Measurements from ENCODE around the gene GALNT4.

DNA sequence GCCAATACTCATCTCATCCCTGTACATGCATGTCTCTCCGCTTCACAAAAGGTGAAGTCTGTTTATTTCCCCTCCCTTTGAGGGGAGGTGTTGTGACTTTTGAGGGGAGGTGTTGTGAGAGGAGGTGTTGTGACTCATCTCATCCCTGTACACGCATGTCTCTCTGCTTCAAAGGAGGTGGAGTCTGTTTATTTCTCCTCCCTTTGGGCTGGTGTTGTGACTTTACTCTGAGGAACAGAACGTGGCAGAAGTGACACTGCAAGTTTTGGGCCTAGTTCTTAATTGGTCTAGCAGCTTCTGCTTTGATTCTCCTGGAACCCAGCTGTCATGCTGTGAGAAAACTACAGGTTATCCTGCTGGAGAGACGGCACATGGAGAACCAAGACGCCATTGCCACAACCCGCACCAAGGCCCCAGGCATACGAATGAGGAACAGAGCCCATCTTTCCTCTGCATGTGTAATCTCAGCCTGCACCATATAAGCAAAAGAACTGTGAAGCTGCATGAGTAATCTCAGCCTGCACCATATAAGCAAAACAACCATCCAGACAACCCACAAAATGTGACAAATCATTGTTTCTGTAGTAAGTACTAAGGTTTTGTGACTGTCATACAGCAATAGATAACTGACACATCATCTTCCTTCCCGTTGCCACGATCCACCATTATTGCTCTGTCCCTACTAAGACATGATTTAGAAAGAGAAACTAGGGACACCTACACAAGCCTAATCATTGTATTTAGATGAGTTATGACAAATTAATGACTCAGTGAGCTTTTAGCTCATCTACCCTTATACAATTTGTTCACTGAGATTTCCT, 30.0 kb downstream of the GALNT4 start:
- TF ChIP-seq, protein P1, sequence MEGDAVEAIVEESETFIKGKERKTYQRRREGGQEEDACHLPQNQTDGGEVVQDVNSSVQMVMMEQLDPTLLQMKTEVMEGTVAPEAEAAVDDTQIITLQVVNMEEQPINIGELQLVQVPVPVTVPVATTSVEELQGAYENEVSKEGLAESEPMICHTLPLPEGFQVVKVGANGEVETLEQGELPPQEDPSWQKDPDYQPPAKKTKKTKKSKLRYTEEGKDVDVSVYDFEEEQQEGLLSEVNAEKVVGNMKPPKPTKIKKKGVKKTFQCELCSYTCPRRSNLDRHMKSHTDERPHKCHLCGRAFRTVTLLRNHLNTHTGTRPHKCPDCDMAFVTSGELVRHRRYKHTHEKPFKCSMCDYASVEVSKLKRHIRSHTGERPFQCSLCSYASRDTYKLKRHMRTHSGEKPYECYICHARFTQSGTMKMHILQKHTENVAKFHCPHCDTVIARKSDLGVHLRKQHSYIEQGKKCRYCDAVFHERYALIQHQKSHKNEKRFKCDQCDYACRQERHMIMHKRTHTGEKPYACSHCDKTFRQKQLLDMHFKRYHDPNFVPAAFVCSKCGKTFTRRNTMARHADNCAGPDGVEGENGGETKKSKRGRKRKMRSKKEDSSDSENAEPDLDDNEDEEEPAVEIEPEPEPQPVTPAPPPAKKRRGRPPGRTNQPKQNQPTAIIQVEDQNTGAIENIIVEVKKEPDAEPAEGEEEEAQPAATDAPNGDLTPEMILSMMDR (IDR thresholded peaks at IDR 0.05 in 2 of 3, conservative IDR thresholded peaks at IDR 0.05 in 1 of 3; ENCODE audit: control insufficient read depth in 2 of 3, extremely low read depth in 1 of 3, insufficient read depth in 1 of 3, low read depth in 3 of 3, low read length in 3 of 3) = no peak
- TF ChIP-seq GABPA (IDR thresholded peaks at IDR 0.05; ENCODE audit: low read depth) (no peak), EP300 (IDR thresholded peaks at IDR 0.05; ENCODE audit: borderline replicate concordance in 1 of 2, control insufficient read depth in 1 of 2, low read depth in 2 of 2, low read length in 2 of 2) (no peak), MTA3 (IDR thresholded peaks at IDR 0.05; ENCODE audit: borderline replicate concordance, low read length) (no peak), BHLHE40 (IDR thresholded peaks at IDR 0.05; ENCODE audit: borderline replicate concordance in 1 of 2, low read depth in 2 of 2, low read length in 1 of 2) (no peak), POLR2A (IDR thresholded peaks at IDR 0.05; ENCODE audit: low read depth, low read length) (no peak), ASH2L (IDR thresholded peaks at IDR 0.05; ENCODE audit: borderline replicate concordance, low read depth) (no peak), SUZ12 (IDR thresholded peaks at IDR 0.05; ENCODE audit: unreplicated experiment) (no peak), NRF1 (conservative IDR thresholded peaks at IDR 0.05; ENCODE audit: low read depth, low read length) (no peak), KDM1A (IDR thresholded peaks at IDR 0.05; ENCODE audit: borderline replicate concordance) (no peak), BMI1 (IDR thresholded peaks at IDR 0.05; ENCODE audit: borderline replicate concordance) (no peak), RAD21 (IDR thresholded peaks at IDR 0.05; ENCODE audit: insufficient read depth, low read depth, low read length) (no peak)
- TF ChIP-seq, protein P2, sequence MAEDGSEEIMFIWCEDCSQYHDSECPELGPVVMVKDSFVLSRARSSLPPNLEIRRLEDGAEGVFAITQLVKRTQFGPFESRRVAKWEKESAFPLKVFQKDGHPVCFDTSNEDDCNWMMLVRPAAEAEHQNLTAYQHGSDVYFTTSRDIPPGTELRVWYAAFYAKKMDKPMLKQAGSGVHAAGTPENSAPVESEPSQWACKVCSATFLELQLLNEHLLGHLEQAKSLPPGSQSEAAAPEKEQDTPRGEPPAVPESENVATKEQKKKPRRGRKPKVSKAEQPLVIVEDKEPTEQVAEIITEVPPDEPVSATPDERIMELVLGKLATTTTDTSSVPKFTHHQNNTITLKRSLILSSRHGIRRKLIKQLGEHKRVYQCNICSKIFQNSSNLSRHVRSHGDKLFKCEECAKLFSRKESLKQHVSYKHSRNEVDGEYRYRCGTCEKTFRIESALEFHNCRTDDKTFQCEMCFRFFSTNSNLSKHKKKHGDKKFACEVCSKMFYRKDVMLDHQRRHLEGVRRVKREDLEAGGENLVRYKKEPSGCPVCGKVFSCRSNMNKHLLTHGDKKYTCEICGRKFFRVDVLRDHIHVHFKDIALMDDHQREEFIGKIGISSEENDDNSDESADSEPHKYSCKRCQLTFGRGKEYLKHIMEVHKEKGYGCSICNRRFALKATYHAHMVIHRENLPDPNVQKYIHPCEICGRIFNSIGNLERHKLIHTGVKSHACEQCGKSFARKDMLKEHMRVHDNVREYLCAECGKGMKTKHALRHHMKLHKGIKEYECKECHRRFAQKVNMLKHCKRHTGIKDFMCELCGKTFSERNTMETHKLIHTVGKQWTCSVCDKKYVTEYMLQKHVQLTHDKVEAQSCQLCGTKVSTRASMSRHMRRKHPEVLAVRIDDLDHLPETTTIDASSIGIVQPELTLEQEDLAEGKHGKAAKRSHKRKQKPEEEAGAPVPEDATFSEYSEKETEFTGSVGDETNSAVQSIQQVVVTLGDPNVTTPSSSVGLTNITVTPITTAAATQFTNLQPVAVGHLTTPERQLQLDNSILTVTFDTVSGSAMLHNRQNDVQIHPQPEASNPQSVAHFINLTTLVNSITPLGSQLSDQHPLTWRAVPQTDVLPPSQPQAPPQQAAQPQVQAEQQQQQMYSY (CRISPR knock-in tag; IDR thresholded peaks at IDR 0.05) = no peak
- TF ChIP-seq, protein P3, sequence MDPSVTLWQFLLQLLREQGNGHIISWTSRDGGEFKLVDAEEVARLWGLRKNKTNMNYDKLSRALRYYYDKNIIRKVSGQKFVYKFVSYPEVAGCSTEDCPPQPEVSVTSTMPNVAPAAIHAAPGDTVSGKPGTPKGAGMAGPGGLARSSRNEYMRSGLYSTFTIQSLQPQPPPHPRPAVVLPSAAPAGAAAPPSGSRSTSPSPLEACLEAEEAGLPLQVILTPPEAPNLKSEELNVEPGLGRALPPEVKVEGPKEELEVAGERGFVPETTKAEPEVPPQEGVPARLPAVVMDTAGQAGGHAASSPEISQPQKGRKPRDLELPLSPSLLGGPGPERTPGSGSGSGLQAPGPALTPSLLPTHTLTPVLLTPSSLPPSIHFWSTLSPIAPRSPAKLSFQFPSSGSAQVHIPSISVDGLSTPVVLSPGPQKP (IDR thresholded peaks at IDR 0.05; ENCODE audit: low read depth, low read length) = no peak
